Ovary (tissue), 9 donors: ENCODE measurements around the gene CIB1. TPM values are rescaled to one million over a fixed set of nuclear protein-coding genes. Genes with fewer than 3 reads are reported as not detected.

Experiments
- DNase-seq, 5 donors: peaks; one replicate each; pipeline ENCODE4 v3.0.0-alpha.2; 2019 to 2020
- H3K27ac ChIP-seq, 2 donors: fragments of 200-600 bp; one replicate each; pipeline versions ENCODE4 v1.5.1 to v1.8.0; 2019 to 2022
- H3K27me3 ChIP-seq: fragments of 200-600 bp; one replicate; pipeline ENCODE4 v1.8.0; 2022
- H3K36me3 ChIP-seq: fragments of 200-600 bp; sonication (generic); one replicate; pipeline ENCODE4 v1.5.1; 2019
- H3K4me1 ChIP-seq: one replicate; pipeline ENCODE4 v1.8.1; 2013; ENCODE audit warnings: mild to moderate bottlenecking, moderate library complexity; ENCODE audit not compliant: insufficient read depth
- H3K4me3 ChIP-seq: fragments of 200-600 bp; sonication (generic); one replicate; pipeline ENCODE4 v1.5.1; 2017
- H3K9me3 ChIP-seq, 2 donors: fragments of 200-600 bp in 1 of 2; sonication (generic) in 1 of 2; one replicate each; pipeline versions ENCODE4 v1.5.1 to v1.8.1; 2013 to 2019; ENCODE audit warnings: mild to moderate bottlenecking in 1 of 2, moderate library complexity in 1 of 2
- CTCF ChIP-seq, 3 donors: fragments of 450-650 bp in 2 of 3; fragments of 200-600 bp in 1 of 3; IDR thresholded peaks; one replicate each; pipeline versions ENCODE4 v1.5.1 to v1.8.0; 2016 to 2022; ENCODE audit warnings: antibody characterized with exemption in 3 of 3, mild to moderate bottlenecking in 1 of 3
- EP300 ChIP-seq: sonication (generic); formaldehyde crosslinking; IDR thresholded peaks from one replicate; pipeline ENCODE4 v1.6.1; 2017; ENCODE audit warnings: antibody characterized with exemption
- POLR2A ChIP-seq: fragments of 450-650 bp; IDR thresholded peaks from one replicate; pipeline ENCODE4 v1.6.1; 2017; ENCODE audit warnings: antibody characterized with exemption, mild to moderate bottlenecking, moderate library complexity
- WGBS, 3 donors: extraction: QIAGEN DNeasy Blood & Tissue Kit in 1 of 3; methylation state at CpG; one replicate each; pipeline versions ENCODE4 v1.1.5 to v1.1.7; 2013 to 2017; 5-methylcytosine and 5-hydroxymethylcytosine counted together
- intact Hi-C, 4 donors: fragments of 100-400 bp; cut with DNase I; formaldehyde crosslinking; loops; one replicate each; pipeline versions ENCODE4 v1.11.0 to v1.15.1; 2022 to 2023
- polyA plus RNA-seq, 2 donors: library from polyadenylated mRNA; stranded (reverse); fragments of 200-250 nt in 1 of 2; fragments of 350-450 nt in 1 of 2; fragmentation: Illumina TruSeq in 1 of 2; extraction: RNeasy Lipid Tissue Mini Kit (QIAGEN cat#74804) in 1 of 2; gene quantifications; one replicate each; pipeline ENCODE4 v1.2.3, GENCODE V29; 2013 to 2014
- total RNA-seq, 7 donors: library from RNA; depleted of rRNA in 2 of 7; stranded (reverse); fragments of >200 nt in 2 of 7; fragmentation: NEBNext Ultra II Directional in 3 of 7; extraction: Animal tissue kit (Norgen Biotek cat#: 25700) in 3 of 7; gene quantifications; one replicate each; pipeline versions ENCODE4 v1.1.0 to v1.2.4, GENCODE V29; 2016 to 2023
- donor health status: DM: no; HTN: no; CAD: no; lungs with moderate emphysema.
- donor health status: DM: no; HTN: no; CAD: no.
- donor health status: Bipolar disorder and iron deficiency.
- donor health status: DM: yes; HTN: yes; CAD: no.
- donor health status: DM: no; HTN: no; CAD: no.
- donor health status: DM: yes; HTN: yes; CAD: no.

The CIB1 gene
- total and polyA plus RNA-seq, 9 donors = 18.5 to 68.8 (median 45.0) TPM

GRCh38 chr15:90270502-90271150, 36.9 kb upstream of the CIB1 start:
- DNase-seq = no peak
- intact Hi-C loops = no loop called here
- Histone ChIP-seq H3K4me3 (no peak overlapping the region), H3K36me3 (no peaks in the 10 kb centered on the region), H3K27ac (no peak overlapping the region), H3K27me3 (no peaks in the 10 kb centered on the region), H3K4me1 (peaks cover 7% of the 10 kb centered on the region), H3K9me3 (no peaks in the 10 kb centered on the region)
- TF ChIP-seq POLR2A (no peak), CTCF (IDR thresholded peaks at IDR 0.05) (no peak), EP300 (no peak)
- 82 to 86% (median 84%) methylated on average over 10 of the region's 10 CpGs for WGBS, 3 donors

GRCh38 chr15:90268415-90268814, 34.7 kb upstream of the CIB1 start:
- Histone ChIP-seq H3K9me3 (no peaks in the 10 kb centered on the region), H3K4me1 (peaks cover 12% of the 10 kb centered on the region), H3K27me3 (no peaks in the 10 kb centered on the region), H3K27ac (no peak overlapping the region), H3K4me3 (no peak overlapping the region), H3K36me3 (no peaks in the 10 kb centered on the region)
- intact Hi-C loops = no loop called here
- no peak for DNase-seq
- WGBS, 3 donors = 50 to 54% (median 52%) methylated on average over 1 of the region's 1 CpG
- no peak for TF ChIP-seq POLR2A
- no peak for TF ChIP-seq EP300
- no peak for TF ChIP-seq CTCF (IDR thresholded peaks at IDR 0.05)

GRCh38 chr15:90266485-90266884, 32.7 kb upstream of the CIB1 start:
- H3K9me3 ChIP-seq = no peaks in the 10 kb centered on the region
- peak overlapping the region in 1 of 2 donors; percentile 89 for H3K27ac ChIP-seq
- intact Hi-C loops = no loop called here
- WGBS, 3 donors = 2 to 4% (median 3%) methylated on average over 15 of the region's 15 CpGs
- H3K4me1 ChIP-seq = peaks cover 12% of the 10 kb centered on the region
- no peak for TF ChIP-seq CTCF (IDR thresholded peaks at IDR 0.05)
- no peak for TF ChIP-seq POLR2A
- TF ChIP-seq EP300 = no peak
- DNase-seq = peak in 1 of 5 donors; percentile 43
- no peaks in the 10 kb centered on the region for H3K36me3 ChIP-seq
- peak overlapping the region; percentile 61 for H3K4me3 ChIP-seq
- H3K27me3 ChIP-seq = no peaks in the 10 kb centered on the region

- H3K4me1 ChIP-seq = peaks cover 12% of the 10 kb centered on the region
- peak in 2 of 5 donors; percentile 28 to 54 for DNase-seq
- TF ChIP-seq EP300 (no peak), CTCF (IDR thresholded peaks at IDR 0.05) (no peak), POLR2A (no peak)
- intact Hi-C loops = no loop called here
- H3K27me3 ChIP-seq = no peaks in the 10 kb centered on the region
- peak overlapping the region; percentile 61 for H3K4me3 ChIP-seq
- no peaks in the 10 kb centered on the region for H3K9me3 ChIP-seq
- 0% methylated on average over 16 of the region's 16 CpGs for WGBS, 3 donors
- H3K36me3 ChIP-seq = no peaks in the 10 kb centered on the region
- peak overlapping the region; percentile 76 to 89 for H3K27ac ChIP-seq
These were observed 32.3 kb upstream of the CIB1 start for GRCh38 chr15:90266061-90266431.
